Right forelimb (tissue), 1 donor: ENCODE data around the gene DUOX2.

Source experiments
- DNase-seq: peaks from one replicate; pipeline ENCODE4 v3.0.0-alpha.2; 2018

Gene DUOX2

GRCh38 chr15:45114076-45114750 lies at the start of gene DUOX2, which contains the start of gene DUOXA2:
Gene DUOX2, minus strand, starts transcription at chr15:45114172. Its CDS starts 761 bp downstream, at chr15:45113411.
Gene DUOXA2, plus strand, starts transcription at chr15:45114326. Its CDS starts 280 bp downstream, at chr15:45114606.
- DNase-seq = no peak

GRCh38 chr15:45163508-45163856 lies 49.5 kb upstream of the DUOX2 start:
- no peak for DNase-seq

DNA sequence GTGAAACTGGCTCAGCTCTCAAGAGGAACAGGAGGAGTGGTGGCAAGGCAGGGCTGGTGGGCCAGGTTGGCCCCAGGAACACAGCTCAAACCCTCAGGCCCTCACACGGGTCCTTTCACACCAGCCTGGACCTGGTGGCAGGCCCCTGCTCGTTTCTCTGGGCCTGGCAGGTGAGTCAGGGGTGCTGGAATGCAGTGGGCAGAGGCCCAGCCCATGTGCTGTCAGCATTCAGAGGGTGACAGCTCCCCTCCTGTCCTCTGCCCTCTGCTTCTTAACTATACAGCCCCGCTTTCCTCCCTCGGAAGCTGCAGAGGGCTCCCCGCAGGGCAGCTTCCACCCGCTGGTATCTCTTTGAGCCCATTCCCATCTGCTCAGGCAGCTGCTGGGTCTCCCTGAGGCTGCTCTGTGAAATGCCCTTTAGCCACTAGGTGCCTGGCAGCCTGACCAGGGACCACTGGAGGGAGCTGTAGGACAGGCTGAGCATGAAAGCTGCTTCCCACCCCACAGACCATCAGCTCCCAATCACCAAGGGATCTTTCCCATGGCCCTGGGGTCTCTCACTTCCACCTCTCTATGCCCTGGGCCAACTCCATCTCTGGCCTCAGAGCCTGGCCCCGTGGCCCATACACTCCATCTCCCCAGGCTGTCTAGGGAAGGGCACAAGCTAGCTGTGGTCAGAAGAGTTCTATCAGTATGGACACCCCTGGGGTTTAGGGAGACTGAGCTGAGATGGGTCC lies 49.0 kb upstream of the DUOX2 start:
- peak; percentile 84 for DNase-seq

DNA sequence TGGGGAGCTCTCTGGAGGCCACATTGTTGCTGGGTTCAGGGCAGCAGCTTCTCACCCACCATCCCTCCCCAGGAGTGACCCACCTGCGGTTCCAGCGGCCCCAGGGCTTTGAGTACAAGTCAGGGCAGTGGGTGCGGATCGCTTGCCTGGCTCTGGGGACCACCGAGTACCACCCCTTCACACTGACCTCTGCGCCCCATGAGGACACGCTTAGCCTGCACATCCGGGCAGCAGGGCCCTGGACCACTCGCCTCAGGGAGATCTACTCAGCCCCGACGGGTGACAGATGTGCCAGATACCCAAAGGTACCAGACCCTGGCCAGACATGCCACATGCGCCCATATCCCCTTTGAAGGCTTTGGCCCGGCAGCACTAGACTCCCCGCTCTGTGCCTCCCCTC lies 47.7 kb upstream of the DUOX2 start:
- no peak for DNase-seq

DNA sequence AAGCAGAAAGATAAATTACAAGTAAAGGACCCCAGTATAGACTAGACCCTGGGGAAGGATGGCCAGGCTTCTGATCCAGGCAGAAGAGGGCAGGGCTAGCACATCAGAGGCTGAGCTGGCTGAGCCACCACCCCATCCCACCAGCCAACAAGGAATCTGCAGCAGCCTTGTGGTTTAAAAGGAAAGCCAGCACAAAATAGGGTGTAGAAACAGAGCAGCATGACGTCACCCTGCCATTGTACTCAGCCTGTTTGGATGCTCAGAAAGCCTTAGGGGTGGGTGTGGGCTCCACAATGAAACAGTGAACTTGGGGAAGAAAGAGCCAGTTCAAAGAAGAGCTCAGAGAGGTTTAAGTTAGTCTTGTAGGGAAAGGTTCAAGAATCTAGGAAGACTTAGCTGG lies 44.0 kb upstream of the DUOX2 start:
- no peak for DNase-seq

- DNase-seq = no peak
Measured at GRCh38 chr15:45156744-45157455, 42.9 kb upstream of the DUOX2 start.

DNA sequence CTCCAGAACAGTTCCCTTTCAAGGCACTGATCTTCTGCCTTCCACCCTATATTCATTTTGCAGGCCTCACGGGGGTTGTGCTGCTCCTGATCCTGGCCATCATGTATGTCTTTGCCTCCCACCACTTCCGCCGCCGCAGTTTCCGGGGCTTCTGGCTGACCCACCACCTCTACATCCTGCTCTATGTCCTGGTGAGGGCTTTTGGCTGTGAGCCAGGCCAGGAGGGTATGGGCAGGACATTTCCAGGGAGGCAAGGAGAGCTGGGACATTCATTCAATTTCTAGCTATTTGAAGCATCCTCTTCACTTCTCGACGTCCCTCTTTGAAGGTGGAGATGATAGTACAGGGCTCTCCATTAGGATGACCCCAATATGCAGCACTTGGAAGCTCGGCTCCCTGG lies 41.8 kb upstream of the DUOX2 start:
- no peak for DNase-seq

DNA sequence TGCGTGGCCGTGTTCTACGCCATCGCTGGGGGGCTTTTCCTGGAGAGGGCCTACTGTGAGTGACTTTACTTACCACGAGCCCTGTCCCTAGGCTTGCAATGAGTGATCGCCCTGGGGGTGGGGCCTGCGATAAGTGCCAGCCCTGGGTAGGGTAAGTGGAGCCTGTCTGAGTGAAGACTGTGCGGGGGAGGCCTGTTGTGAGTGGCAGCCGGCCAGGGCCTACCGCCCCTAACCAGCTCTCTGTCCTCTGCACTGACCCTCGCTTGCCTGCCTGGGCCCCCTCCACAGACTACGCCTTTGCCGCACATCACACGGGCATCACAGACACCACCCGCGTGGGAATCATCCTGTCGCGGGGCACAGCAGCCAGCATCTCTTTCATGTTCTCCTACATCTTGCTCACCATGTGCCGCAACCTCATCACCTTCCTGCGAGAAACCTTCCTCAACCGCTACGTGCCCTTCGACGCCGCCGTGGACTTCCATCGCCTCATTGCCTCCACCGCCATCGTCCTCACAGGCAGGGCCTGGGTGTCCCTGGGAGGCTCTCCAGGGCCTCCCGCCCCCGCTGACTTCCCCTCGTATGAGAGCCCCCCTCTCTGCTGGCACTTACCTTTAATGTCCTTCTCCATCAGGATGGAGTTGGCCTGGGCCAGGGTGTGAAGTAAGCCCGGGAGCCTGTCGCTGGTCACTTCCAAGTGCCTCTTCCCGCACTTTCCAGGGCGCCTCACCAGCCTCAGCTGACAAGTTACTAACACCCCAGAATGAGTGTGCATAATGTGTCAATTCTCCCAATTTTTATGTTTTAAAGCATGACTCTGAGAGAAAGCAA lies 38.2 kb upstream of the DUOX2 start:
- no peak for DNase-seq

GRCh38 chr15:45150997-45151396 lies 37.0 kb upstream of the DUOX2 start:
- DNase-seq = no peak

DNA sequence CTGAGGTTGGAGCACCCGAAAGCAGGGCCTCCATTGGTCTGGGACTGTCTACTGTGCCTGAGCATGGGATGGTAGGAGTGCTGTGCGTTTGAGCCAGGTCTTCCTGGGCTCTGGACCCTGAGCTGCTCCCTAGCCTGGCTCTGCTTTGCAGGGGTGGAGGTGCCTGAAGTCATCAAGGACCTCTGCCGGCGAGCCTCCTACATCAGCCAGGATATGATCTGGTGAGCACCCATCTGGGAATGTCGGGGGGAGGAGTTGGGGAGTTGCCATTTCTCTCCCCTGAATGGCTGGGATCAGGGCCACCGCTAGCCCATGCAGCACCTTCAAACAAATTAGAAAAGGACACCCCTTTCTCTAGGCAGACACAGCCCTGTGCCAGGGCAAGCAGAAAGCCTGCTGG lies 36.5 kb upstream of the DUOX2 start:
- DNase-seq = no peak

- no peak for DNase-seq
Measured at GRCh38 chr15:45149060-45149459, 35.1 kb upstream of the DUOX2 start.

DNA sequence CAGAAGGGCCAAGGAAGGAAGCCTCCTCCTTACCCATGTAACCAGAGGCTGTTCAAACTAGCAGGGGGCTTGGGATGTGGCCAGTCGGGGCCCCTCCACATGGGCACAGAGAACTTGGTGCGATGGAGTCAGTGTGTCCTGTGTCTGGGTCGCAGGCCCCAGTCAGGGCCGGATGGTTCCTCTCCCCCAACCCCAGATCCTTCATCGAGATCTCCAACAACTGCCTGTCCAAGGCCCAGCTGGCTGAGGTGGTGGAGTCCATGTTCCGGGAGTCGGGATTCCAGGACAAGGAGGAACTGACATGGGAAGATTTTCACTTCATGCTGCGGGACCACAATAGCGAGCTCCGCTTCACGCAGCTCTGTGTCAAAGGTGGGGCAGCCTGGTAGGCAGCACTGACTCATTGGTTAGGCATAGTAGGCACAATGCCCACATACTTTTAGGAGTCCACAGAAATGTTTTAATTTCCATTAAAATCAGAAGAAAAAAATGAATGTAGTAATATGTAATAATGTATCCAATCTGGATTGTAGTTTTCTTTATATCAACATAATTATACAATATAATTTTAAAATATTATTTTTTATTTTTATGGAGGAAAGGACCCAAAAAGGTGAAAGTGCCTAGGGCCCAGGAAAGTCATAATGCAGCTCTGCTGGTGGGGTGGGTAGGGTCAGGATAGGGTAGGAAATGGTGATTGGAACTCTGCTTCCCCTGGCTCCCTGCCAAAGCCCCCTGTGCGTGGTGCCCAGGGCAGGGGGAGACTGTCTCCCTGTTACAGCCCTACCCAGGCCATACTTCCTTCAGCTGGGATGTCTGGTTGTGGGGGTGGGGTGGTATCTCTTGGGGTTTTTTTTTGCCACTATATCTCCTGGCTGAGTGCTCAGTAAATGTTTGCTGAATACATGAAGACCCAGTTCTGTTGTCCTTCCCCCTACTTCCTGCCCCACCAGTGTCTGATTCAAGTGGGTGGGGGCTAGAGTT lies 34.4 kb upstream of the DUOX2 start:
- DNase-seq = no peak

GRCh38 chr15:45147606-45148005 lies 33.6 kb upstream of the DUOX2 start:
- DNase-seq = no peak

- DNase-seq = no peak
Measured at GRCh38 chr15:45146405-45146804, 32.4 kb upstream of the DUOX2 start.

- no peak for DNase-seq
Measured at GRCh38 chr15:45144775-45145174, 30.8 kb upstream of the DUOX2 start.

GRCh38 chr15:45143946-45144345 lies 30.0 kb upstream of the DUOX2 start:
- DNase-seq = no peak

DNA sequence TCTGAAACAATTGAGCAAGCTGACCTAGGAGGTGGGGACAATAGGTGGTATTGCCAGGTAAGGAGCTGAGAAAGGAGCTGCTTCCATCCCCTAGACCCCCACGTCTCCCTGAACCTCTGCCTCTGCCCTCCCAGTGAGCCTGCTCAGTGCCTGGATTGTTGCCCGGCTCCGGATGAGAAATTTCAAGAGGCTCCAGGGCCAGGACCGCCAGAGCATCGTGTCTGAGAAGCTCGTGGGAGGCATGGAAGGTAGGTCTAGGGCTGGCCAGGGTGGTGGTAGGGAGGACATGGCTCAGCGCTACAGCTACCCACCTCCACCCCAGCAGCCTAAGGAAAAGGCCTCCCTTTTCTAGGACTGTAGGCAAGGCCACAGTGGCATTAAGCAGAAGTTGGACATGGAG lies 29.1 kb upstream of the DUOX2 start:
- DNase-seq = no peak

DNA sequence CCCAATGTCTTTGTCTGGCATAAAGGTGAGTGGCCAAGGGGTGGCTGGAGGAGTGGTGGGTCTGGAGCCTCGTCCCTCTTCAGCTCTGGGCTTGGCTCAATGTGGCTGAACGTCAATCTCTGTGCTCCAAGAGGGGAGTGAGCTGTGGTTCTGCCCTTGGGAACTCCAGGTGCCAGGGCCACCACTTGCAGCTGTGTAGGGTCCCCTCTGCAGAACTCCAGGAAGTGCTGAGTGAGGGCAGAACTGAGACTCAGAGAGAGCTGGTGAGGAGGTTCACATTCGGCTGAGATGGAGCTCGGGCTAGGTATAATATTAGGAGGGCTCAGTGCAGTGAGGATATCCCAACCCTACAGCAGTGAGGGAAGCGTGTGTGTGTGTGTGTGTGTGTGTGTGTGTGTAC lies 27.4 kb upstream of the DUOX2 start:
- no peak for DNase-seq

GRCh38 chr15:45140557-45141250 lies 26.7 kb upstream of the DUOX2 start:
- no peak for DNase-seq

GRCh38 chr15:45139770-45140169 lies 25.8 kb upstream of the DUOX2 start:
- no peak for DNase-seq
